ENCODE results near the gene MBOAT1.

- no peak for TF ChIP-seq POLR2A (IDR thresholded peaks at IDR 0.05)
- TF ChIP-seq CTCF (IDR thresholded peaks at IDR 0.05) = no peak
These were observed 5.6 kb upstream of the MBOAT1 start for GRCh38 chr6:20217891-20218290.

All from testis (tissue), 2 donors.